Activated CD4-positive, alpha-beta T cell treated with anti-CD3 and anti-CD28 coated beads, Interleukin-2, Interleukin-6, amounts not matched to agents 100 ng/mL and 50 ng/mL, durations not matched to agents 16 hours and 8 hours (primary cell): ENCODE measurements around the gene ATP2B2.

Experiments used
- DNase-seq: peaks from one replicate; pipeline ENCODE4 v3.0.0-alpha.2; 2020

Gene ATP2B2

DNA sequence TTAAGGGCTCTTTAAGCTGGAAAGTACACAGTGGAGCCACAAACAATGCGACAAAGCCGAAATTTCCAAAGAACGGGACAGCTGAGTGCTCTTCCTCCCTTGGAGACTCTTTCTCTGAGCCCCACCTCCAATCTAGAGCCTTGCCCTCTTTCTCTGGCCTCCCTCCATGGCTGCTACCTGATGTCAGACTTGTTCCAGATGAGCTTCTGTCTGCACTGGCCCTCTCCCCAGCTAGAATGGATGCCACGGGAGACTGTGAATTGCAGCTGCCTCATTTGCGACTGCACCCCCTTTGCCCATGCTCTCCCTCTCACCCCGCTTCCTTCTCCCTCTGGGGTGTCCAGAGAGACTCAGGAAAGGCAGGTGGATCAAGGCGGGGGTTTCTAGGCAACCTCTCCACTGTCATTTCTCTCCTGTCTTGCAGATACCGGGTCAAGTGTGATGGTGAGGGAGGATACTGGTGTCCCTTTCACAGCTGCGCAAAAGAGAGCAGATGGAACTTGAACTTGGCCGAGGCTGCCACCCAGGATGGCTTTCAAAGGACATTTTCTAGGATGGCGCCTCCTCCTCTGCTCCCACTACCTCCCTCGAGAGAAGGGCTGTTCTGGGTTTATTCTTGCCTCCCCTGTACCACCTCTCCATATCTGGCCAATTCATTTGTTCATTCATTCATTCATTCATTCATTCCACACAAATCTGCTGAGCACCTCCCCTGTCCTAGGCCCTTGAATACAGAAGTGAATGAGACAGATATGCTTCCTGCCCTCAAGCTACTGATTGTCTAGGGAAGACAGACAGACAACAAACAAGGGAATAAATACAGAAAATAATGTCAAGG, 12.8 kb downstream of the ATP2B2 start:
- DNase-seq, result no peak

DNA sequence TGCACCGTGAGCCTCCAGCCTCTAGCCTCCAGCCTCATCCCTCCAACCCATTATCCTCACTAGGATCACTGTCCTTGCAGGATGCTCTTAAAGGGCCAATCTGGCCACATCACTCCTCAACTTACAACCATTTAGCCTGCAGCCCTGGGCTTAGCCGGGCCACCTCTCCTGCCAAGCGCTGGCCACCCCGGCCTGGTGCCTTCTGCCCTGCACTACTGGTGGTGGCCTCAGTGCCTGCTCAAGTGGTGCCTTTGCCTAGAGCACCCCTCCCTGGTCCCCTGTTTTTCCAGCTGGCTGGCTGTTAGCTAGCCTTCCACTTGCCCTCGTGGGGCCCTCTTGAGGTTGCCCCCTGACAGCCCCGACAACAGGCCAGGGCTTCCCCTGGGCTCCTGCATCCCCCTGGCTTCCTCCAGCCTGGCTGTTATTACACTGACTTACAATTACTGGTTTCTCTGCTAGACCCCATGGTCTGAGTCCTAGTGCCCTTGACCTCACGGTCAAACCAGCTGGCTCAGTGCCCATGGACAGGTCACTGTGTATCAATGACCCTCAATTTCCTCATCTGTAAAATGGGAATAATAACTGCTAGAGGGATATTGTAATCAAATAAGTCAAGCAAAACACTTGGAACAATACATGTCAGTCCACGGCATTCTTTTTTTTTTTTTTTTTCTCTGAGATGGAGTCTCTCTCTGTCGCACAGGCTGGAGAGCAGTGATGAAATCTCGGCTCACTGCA, 15.5 kb downstream of the ATP2B2 start:
- DNase-seq, result no peak

GRCh38 chr3:10487988-10488633, 17.3 kb downstream of the ATP2B2 start:
- no peak for DNase-seq

GRCh38 chr3:10485806-10486205, 19.6 kb downstream of the ATP2B2 start:
- DNase-seq, result no peak

DNA sequence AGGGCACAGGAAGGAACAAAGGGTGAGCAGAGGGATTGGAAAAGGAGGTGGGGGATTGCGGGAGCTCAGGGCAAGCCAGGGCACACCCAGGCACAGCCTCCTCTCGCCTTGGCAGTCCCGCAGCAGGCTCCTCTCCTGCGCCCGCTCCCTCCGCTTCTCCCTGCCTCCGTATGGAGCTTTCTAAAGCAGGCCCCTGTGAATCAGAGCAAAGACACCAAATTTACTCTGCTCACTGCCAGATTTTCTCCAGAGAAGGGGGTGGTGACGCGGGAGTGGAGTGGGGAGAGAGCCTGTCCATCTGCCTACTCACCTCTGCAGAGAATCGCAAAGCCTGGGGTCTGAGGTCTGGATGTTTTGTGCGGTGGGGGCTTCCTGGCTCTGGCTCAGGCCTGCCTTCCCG, 20.0 kb downstream of the ATP2B2 start:
- no peak for DNase-seq

- no peak for DNase-seq
Measured at GRCh38 chr3:10484709-10485108, 20.7 kb downstream of the ATP2B2 start.

DNA sequence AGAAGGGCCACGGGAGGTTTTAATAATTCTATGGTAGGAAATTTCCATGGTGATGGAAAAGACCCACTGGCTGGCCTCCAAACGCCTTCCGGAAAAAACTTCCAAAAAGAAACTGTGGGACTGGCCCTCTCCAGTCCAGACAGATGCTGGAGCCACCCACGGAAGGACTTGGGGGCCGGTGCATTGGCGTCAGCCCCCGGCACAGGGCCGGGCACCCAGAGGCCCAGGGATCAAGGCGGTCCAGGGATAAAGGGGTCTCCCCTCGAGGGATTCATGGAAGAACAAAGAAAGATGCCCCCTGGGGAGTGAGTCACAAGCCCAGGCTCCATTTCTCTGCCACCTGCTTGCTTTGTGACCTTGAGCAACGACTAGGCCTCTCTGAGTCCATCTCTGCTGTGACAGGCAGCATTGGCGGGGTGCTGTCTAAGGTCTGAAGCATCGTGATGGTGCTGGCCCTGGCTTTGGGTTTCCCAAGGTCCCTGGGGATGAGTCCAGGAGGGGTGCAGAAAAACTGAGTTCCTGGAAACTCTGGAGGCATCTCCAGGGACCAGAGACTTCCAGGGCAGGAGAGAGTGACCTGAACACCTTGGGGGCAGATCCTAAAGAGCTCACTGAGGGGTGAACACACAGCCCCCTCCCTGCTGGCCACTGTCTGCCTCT, 21.6 kb downstream of the ATP2B2 start:
- no peak for DNase-seq

GRCh38 chr3:10483364-10483675, 22.1 kb downstream of the ATP2B2 start:
- DNase-seq, result no peak

DNA sequence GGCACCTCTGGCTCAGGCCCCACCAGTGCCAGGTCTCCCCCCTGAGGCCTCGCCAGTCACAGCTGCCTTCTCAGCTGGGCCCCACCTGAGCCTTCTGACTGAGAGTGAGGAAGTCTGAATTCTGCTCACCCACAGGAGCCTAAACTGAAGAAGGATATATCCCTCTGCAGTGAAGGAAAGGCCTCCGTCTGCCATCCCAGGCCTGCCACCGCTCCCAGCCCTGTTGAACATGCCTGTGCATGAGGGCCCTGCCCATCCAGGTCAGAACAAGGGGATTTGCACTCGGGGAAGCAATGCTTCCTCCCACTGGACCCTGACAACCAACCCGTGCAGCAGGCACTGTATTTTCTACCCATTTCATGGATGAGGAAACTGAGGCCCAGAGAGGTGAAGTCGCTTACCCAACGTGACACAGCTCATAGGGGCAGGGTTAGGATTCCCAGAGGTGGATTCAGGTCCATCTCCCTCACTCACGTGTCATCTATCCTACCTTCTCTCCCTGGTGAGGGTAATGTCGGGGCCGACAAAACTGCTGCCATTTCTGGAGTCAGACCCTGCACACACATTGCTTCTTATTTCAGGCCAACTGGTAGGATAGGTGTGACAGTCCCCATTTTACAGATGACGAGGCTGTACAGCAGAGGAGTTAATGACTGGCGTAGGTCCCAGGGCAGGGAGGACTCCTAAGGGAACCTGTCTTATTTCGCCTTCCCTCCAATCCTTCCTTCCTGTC, 22.6 kb downstream of the ATP2B2 start:
- DNase-seq, result no peak

- no peak for DNase-seq
Measured at GRCh38 chr3:10480871-10481378, 24.5 kb downstream of the ATP2B2 start.

- DNase-seq, result no peak
Measured at GRCh38 chr3:10479311-10479710, 26.1 kb downstream of the ATP2B2 start.

DNA sequence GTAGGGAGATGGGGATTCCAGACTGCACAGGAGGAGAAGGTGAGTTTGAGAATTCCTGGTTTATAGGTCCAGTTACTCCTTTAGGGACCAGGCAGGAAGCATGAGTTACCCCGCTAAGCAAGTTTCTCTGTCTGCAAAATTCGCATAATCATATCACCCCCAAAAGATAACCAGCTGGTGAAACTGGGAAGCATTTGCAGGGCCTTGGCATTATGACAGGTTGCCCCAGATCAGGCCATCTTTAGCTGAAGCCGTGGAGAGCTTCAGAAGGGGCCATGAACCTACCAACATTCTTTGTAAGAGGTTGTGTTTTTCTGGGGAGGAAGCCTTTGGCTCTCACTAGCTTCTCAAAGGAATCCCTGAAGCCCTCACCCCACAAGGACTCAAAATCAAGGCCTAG, 29.4 kb downstream of the ATP2B2 start:
- no peak for DNase-seq

DNA sequence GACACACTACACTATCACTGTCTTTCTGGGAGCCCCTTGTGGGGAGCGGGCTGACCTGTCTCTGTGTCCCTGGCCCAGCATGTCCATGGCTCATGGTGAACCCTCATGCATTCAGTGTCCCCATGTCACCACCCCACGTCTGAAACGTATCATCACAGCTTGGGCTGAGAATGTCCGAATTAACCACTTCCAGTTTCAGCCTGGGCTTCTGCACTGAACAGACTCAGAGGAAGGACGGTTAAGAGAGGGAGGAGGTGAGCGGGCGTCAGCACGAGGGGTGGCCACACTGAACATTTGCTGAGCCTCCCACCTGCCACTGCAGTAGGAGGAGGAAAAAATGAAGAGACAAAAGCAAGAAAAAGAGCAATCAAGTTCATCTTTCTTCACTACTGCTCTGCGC, 30.5 kb downstream of the ATP2B2 start:
- DNase-seq, result no peak

- DNase-seq, result no peak
Measured at GRCh38 chr3:10474275-10474646, 31.1 kb downstream of the ATP2B2 start.

DNA sequence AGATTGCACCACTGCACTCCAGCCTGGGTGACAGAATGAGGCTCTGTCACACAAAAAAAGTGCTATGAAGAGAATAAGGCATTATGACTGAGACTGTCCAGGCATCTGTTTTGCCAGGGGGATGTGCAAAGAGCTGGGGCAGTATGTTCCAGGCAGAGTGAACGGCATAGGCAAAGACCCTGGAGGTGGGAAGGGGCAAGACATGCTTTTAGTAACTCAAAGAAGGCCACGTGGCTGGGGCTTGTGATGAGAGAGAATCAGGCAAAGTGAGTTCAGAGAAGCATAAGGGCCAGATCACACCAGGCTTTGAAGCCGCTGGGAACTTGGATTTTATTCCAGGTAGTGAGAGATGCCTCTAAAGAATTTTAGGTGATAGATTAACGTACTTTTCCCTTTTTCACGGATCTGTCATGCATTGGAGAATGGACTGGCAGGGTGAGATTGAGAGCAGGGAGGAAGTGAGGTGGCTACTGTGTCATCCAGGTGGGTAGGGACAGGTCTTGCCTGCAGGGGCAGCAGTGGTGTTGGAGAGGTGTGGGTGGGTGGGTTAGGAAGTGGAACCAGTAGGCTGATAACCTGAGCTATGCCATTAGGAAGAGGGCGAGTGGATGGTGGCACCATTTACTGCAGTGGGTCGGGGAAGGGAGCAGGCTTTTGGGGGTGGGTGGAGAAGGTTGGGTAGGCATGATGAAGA, 31.7 kb downstream of the ATP2B2 start:
- DNase-seq, result no peak

DNA sequence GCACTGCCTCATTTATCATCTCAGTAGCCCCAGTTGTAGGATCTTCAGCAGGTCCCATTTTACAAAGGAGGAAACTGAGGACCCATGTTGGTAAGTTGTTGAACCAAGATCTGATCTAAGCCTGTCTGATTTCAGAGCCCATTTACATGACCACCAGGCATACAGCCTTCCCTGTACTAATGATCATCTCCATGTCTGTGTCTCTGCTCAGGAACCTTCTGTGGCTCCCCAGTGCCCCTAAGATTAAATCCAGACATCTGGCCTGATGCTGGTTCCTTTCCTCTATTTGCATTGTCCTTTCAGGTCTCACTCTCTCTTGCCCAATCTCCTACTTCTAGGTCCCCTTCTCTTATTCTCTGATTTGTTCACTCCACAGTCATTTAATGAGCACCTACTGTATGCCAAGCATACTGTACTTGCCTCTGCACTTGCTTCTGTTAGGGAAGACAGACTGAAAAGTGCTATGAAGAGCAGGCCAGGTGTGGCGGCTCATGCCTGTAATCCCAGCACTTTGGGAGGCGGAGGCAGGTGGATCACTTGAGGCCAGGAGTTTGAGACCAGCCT, 32.4 kb downstream of the ATP2B2 start:
- no peak for DNase-seq

DNA sequence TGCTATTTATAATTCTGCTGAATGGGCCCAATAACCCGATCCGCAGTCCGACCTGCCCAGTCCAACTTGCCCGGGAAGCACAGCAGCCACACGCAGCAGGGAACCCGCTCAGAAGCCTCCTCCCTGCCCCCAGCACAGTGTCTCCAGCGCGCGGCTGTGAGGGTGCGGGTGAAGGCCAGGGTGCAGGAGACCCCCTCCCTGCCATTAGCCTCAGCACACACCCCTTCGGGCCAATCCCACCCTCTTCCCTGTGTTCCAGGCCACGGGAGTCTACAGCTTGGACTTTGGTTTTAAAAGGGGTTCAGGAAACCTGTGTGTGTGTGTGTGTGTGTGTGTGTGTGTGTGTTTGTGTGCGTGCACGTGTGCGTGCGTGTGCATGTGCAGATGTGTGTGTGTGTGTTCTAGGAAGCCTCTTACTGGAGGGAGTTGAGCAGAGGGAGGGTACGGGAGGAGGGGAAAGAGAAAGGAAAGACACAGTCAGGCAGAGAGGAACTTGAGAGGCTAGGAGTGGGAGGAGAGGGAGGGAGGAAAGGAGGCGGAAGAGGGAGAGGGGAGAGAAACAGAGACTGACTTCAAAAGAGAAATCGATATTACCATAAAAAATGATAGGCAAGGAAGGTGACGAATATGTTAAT, 34.2 kb downstream of the ATP2B2 start:
- no peak for DNase-seq

DNA sequence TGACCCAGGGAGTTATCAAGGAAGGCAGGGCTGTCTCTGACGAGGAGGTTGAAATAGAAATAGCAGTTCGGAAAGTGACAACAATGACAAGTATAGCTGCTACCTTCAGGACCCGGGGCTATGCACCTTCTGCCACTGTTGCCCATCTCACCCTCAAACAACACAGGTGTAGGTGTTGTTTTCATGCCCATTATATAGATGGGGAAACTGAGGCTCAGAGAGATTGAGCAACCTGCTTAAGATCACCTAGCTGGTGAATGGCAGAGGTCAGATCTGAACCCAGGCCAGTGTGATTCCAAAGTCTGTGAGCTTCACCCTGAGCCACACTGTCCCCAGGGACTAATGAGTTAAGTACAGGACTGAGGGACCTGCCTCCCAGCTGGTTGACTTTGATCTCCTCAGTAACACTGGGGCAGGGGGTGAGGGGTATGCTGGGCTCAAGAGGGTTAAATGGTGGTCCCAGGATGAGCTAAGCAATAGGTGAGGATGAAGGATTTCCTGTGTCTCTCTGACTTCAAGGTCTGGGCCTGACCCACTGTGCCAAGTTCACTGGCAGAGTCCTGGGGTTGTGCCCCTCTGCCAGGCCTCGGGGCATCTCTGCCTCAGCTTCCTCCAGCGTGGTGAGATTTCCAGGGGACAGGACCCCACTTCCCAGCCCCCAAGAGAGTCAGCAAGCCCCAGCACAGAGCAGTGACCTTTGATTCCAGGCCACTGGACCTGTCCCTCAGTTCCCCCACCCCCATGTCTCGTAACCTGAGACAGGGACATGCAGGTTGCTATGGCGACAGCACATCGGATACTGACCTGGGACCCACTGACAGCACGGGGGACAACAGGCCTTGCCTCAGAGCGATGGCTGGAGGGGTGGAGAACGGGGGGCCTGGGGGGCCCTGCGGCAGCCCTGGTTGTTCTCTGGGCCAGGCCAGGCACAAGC, 35.0 kb downstream of the ATP2B2 start:
- no peak for DNase-seq

- DNase-seq, result no peak
Measured at GRCh38 chr3:10469441-10470119, 35.8 kb downstream of the ATP2B2 start.
